ENCODE measurements around the gene PON2. TPM values are rescaled to one million over a fixed set of nuclear protein-coding genes. Genes with fewer than 3 reads are reported as not detected.

Gene PON2
- total and polyA plus RNA-seq, 2 experiments from 2014 or later, result 39.4 to 42.4 TPM

GRCh38 chr7:95433952-95434556, 774 bp downstream of the PON2 start:
- Mint-ChIP-seq H3K27me3 (ENCODE audit: insufficient read depth, low read depth, poor library complexity) (peaks cover 12% of the 10 kb centered on the region), H3K4me1 (peaks cover 5% of the 10 kb centered on the region), H3K36me3 (ENCODE audit: low read depth) (peaks cover 13% of the 10 kb centered on the region; the same call in 2 of the 3 replicates), H3K27ac (peak overlapping the region; percentile 73), H3K9me3 (no peaks in the 10 kb centered on the region), H3K4me3 (peak overlapping the region; percentile 87)
- H3K79me2 ChIP-seq (replicated peaks; ENCODE audit: insufficient read depth), result peaks cover 22% of the 10 kb centered on the region
- peak overlapping the region; percentile 85 for H2AFZ ChIP-seq
- peak overlapping the region; percentile 58 for H3K4me3 ChIP-seq
- no peaks in the 10 kb centered on the region for H4K20me1 ChIP-seq (replicated peaks; ENCODE audit: insufficient read depth)
- no peaks in the 10 kb centered on the region for H3K4me1 ChIP-seq (ENCODE audit: insufficient read depth)
- DNase-seq (ENCODE audit: low spot score) (no peak), ATAC-seq (no peak)
- no peaks in the 10 kb centered on the region for H3K27me3 ChIP-seq (ENCODE audit: insufficient read depth)
- H3K27ac ChIP-seq (ENCODE audit: low read depth), result peak overlapping the region; percentile 57; the same call in 1 of the 2 replicates
- H3K36me3 ChIP-seq (ENCODE audit: insufficient read depth), result no peaks in the 10 kb centered on the region
- TF ChIP-seq REST (IDR thresholded peaks at IDR 0.05; ENCODE audit: unreplicated experiment) (no peak), POLR2AphosphoS5 (IDR thresholded peaks at IDR 0.05; ENCODE audit: low read depth) (no peak), NANOG (IDR thresholded peaks at IDR 0.05; ENCODE audit: borderline replicate concordance) (no peak), EZH2phosphoT487 (IDR thresholded peaks at IDR 0.05; ENCODE audit: unreplicated experiment) (no peak), EZH2 (IDR thresholded peaks at IDR 0.05; ENCODE audit: low read depth, unreplicated experiment) (no peak), CREB1 (CRISPR knock-in tag; IDR thresholded peaks at IDR 0.05; ENCODE audit: low read depth) (no peak), JUNB (IDR thresholded peaks at IDR 0.05; ENCODE audit: unreplicated experiment) (no peak), CTCF (conservative IDR thresholded peaks at IDR 0.05; ENCODE audit: low read depth in 2 of 2) (no peak), ZNF462 (CRISPR knock-in tag; IDR thresholded peaks at IDR 0.05) (no peak), ETS1 (IDR thresholded peaks at IDR 0.05) (no peak), ZNF331 (CRISPR knock-in tag; IDR thresholded peaks at IDR 0.05; ENCODE audit: low read depth) (no peak), STAT1 (IDR thresholded peaks at IDR 0.05; ENCODE audit: unreplicated experiment) (no peak), ZNF114 (CRISPR knock-in tag; IDR thresholded peaks at IDR 0.05) (no peak)
- H3K4me2 ChIP-seq, result peak overlapping the region; percentile 77
- no peaks in the 10 kb centered on the region for H3F3A ChIP-seq (replicated peaks; ENCODE audit: low read depth)
- H3K9me2 ChIP-seq (ENCODE audit: insufficient read depth), result peaks cover 4% of the 10 kb centered on the region; the same call in 1 of the 2 replicates
